HG02759 (cell line): ENCODE measurements around the gene TIGD2.

Experiments
- ATAC-seq: cut with Tn5 transposase; IDR thresholded peaks from one replicate; pipeline ENCODE4 v1.9.1; 2021; ENCODE audit warnings: mild to moderate bottlenecking, moderate library complexity; ENCODE audit not compliant: unreplicated experiment

The TIGD2 gene

GRCh38 chr4:89160806-89161205 lies 49.5 kb downstream of the TIGD2 start:
- no peak for ATAC-seq

DNA sequence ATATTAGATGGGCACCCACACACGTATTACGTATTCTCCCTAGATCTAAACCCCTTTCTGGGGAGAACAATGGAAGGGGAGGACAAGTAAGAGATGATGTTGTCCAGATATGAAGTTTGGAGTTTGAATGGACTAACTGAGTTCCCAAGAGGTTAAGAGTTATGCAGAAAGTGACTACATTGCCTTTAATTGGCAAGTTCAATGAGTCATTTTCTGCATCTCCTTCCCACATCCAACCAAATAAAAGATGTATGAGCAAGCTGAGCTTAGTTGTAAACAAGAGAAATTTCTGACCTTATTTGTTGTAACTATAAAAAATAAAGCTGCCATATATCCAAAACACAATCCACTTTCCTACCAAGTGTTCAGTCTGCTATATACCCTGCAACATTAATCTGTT lies 50.5 kb downstream of the TIGD2 start:
- ATAC-seq = no peak

DNA sequence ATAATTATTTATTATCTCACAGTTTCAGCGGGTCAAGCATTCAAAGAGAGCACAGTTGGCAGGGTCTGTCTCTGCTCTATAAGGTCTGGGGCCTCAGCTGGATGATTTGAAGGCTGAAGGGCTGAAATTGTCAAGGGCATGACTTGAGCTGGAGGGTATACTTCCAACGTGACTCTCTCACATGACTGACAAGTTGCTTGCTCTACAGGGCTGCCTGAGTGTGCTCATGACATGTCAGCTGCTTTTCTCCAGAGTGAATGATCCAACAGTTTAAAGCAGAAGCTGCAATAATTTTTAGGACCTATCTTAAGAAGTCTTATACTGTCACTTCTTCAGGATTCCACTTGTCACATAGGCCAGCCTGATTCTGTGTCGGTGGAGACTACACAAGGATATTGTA lies 51.2 kb downstream of the TIGD2 start:
- ATAC-seq = no peak

DNA sequence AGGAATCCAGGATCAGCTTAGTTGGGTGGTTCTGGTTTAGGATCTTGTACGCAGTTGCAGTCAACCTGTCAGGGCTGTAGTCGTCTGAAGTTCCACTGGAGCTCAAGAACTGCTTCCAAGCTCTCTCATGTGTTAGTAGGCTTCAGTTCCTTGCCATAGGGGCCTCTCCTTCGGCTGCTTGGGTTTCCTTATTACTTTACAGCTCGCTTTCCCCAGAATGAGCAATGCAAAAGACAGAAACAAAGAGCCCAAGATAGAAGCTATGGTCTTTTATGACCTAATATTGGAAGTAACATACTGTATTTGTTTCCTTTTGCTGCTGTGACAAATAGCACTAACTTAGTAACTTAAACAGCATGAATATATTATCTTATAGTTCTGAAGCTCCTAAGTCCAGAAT lies 51.7 kb downstream of the TIGD2 start:
- no peak for ATAC-seq

- ATAC-seq = no peak
Measured at GRCh38 chr4:89164400-89164799, 53.1 kb downstream of the TIGD2 start.
